Measurements from ENCODE around the gene FKBP14. TPM values are rescaled to one million over a fixed set of nuclear protein-coding genes. Genes with fewer than 3 reads are reported as not detected.

FKBP14 gene
- total RNA-seq, 1 experiment from 2014 or later, result 11.5 TPM

- peaks cover 8% of the 10 kb centered on the region in 2 experiments for H3K4me1 Mint-ChIP-seq
- no peak overlapping the region for H2BK20ac ChIP-seq (ENCODE audit: low read depth, low read length, poor library complexity, severe bottlenecking)
These were observed 16.5 kb downstream of the FKBP14 start for GRCh38 chr7:30010021-30010420.

More at GRCh38 chr7:30010021-30010420, 16.5 kb downstream of the FKBP14 start:
- no peaks in the 10 kb centered on the region for H3K4me1 ChIP-seq (ENCODE audit: insufficient read depth, low read length)
- no peak overlapping the region for H3K18ac ChIP-seq (ENCODE audit: insufficient read length, low read depth, low read length)
- no peaks in the 10 kb centered on the region for H3K9me3 Mint-ChIP-seq
- no peak overlapping the region for H2AK5ac ChIP-seq (ENCODE audit: insufficient read length, low read length)
- no peak overlapping the region for H3K4me2 ChIP-seq (ENCODE audit: insufficient read depth, insufficient read length, low read length)
- H4K8ac ChIP-seq (replicated peaks; ENCODE audit: insufficient read length, low read depth, low read length), result no peak overlapping the region
- H3K56ac ChIP-seq (ENCODE audit: insufficient read length, low read depth, low read length), result no peak overlapping the region
- WGBS (ENCODE audit: extremely low coverage, insufficient read length, low lambda C conversion rate), result 100% methylated on average over 1 of the region's 6 CpGs
- H4K91ac ChIP-seq (ENCODE audit: insufficient read length, low read depth, low read length), result no peak overlapping the region
- no peak overlapping the region for H3K14ac ChIP-seq (ENCODE audit: insufficient read depth, low read length)
- no peak overlapping the region for H3K4me3 Mint-ChIP-seq
- H3K27ac ChIP-seq (ENCODE audit: insufficient read length, low read depth, low read length), result no peak overlapping the region
- H3K27me3 Mint-ChIP-seq (ENCODE audit: low read depth), result no peaks in the 10 kb centered on the region
- H3K4ac ChIP-seq (ENCODE audit: low read depth, low read length), result no peak overlapping the region
- H4K20me1 ChIP-seq (ENCODE audit: control insufficient read depth, insufficient read depth, insufficient read length), result no peaks in the 10 kb centered on the region
- H3K9me3 ChIP-seq (ENCODE audit: control insufficient read depth, low read depth, low read length), result no peaks in the 10 kb centered on the region
- H3K9ac ChIP-seq (ENCODE audit: extremely low read depth, insufficient read length, low read length), result no peak overlapping the region
- DNase-seq, result no peak
- no peak overlapping the region for H2BK15ac ChIP-seq (ENCODE audit: low read depth, low read length)
- H3K23me2 ChIP-seq (ENCODE audit: insufficient read length, low read depth, low read length, poor library complexity, severe bottlenecking), result no peaks in the 10 kb centered on the region
- no peak for TF ChIP-seq CTCF (conservative IDR thresholded peaks at IDR 0.05)
- no peak overlapping the region for H3K27ac Mint-ChIP-seq
- H3K79me2 ChIP-seq (ENCODE audit: insufficient read depth, low read length), result no peaks in the 10 kb centered on the region
- H3K23ac ChIP-seq (ENCODE audit: insufficient read length, low read depth, low read length), result no peak overlapping the region
- H3K79me1 ChIP-seq (ENCODE audit: insufficient read depth, low read depth, low read length, poor library complexity, severe bottlenecking), result no peaks in the 10 kb centered on the region
- no peak overlapping the region for H2BK12ac ChIP-seq (ENCODE audit: insufficient read length, low read depth, low read length)
- no peaks in the 10 kb centered on the region for H3K27me3 ChIP-seq (ENCODE audit: insufficient read depth, low read length)
- no peak overlapping the region for H2BK5ac ChIP-seq (ENCODE audit: insufficient read length, low read length)
- no peak overlapping the region for H4K5ac ChIP-seq (ENCODE audit: insufficient read length, low read depth, low read length)
- H3K36me3 Mint-ChIP-seq (ENCODE audit: insufficient read depth in 1 of 3, low read depth in 3 of 3), result peaks cover 0 to 3% (median 3%) of the 10 kb centered on the region in 3 experiments; a peak in 4 of 7 replicates
- no peak overlapping the region for H2AFZ ChIP-seq (ENCODE audit: low read length)
- no peak overlapping the region for H2BK120ac ChIP-seq (ENCODE audit: low read depth, low read length, poor library complexity, severe bottlenecking)
- no peak overlapping the region for H3T11ph ChIP-seq (ENCODE audit: low read length)

All from H9 (cell line).